GM23248 (cell line): ENCODE results near the gene ANOS1. TPM values are rescaled to one million over a fixed set of nuclear protein-coding genes. Genes with fewer than 3 reads are reported as not detected.

Source experiments
- DNase-seq: peaks from one replicate; pipeline ENCODE4 v3.0.0-alpha.2; 2015
- H2AFZ ChIP-seq: fragments of 200-600 bp; sonication (generic); 2 replicates; pipeline ENCODE4 v1.6.1; 2016; ENCODE audit warnings: antibody characterized with exemption
- H3F3A ChIP-seq: fragments of 200-600 bp; sonication (generic); 2 replicates; pipeline ENCODE4 v1.6.1; 2016; ENCODE audit warnings: mild to moderate bottlenecking, antibody characterized with exemption, mixed run types; ENCODE audit not compliant: insufficient read depth
- H3K27ac ChIP-seq: fragments of 200-600 bp; sonication (generic); 2 replicates; pipeline ENCODE4 v1.5.1; 2016; ENCODE audit warnings: mild to moderate bottlenecking
- H3K27me3 ChIP-seq: fragments of 200-600 bp; sonication (generic); replicated peaks from 2 replicates; pipeline ENCODE4 v1.6.1; 2016; ENCODE audit warnings: mild to moderate bottlenecking; ENCODE audit not compliant: insufficient read depth
- H3K36me3 ChIP-seq: fragments of 200-600 bp; sonication (generic); 2 replicates; pipeline ENCODE4 v1.6.1; 2016; ENCODE audit warnings: low read depth, mild to moderate bottlenecking
- H3K4me1 ChIP-seq: fragments of 200-600 bp; sonication (generic); 2 replicates; pipeline ENCODE4 v1.6.1; 2016; ENCODE audit warnings: mild to moderate bottlenecking; ENCODE audit not compliant: insufficient read depth
- H3K4me2 ChIP-seq: fragments of 200-600 bp; sonication (generic); one replicate; pipeline ENCODE4 v1.6.1; 2016; ENCODE audit warnings: mild to moderate bottlenecking; ENCODE audit not compliant: unreplicated experiment
- H3K4me3 ChIP-seq: fragments of 200-600 bp; sonication (generic); 2 replicates; pipeline ENCODE4 v1.5.1; 2016; ENCODE audit warnings: mild to moderate bottlenecking
- H3K79me2 ChIP-seq: fragments of 200-600 bp; sonication (generic); 2 replicates; pipeline ENCODE4 v1.6.1; 2016; ENCODE audit warnings: mild to moderate bottlenecking; ENCODE audit not compliant: insufficient read depth
- H3K9ac ChIP-seq: fragments of 200-600 bp; sonication (generic); 2 replicates; pipeline ENCODE4 v1.6.1; 2016; ENCODE audit warnings: mild to moderate bottlenecking
- H3K9me2 ChIP-seq: fragments of 200-600 bp; sonication (generic); 2 replicates; pipeline ENCODE4 v1.6.1; 2016; ENCODE audit warnings: mixed run types, mild to moderate bottlenecking, moderate library complexity; ENCODE audit not compliant: insufficient read depth
- H3K9me3 ChIP-seq: fragments of 200-600 bp; sonication (generic); one replicate; pipeline ENCODE4 v1.6.1; 2017; ENCODE audit warnings: low read depth
- H4K20me1 ChIP-seq: fragments of 200-600 bp; sonication (generic); 2 replicates; pipeline ENCODE4 v1.6.0; 2016; ENCODE audit not compliant: insufficient read depth
- EZH2 ChIP-seq: fragments of 200-600 bp; sonication (generic); IDR thresholded peaks from 2 replicates; pipeline ENCODE4 v1.6.1; 2018; ENCODE audit warnings: antibody characterized with exemption, mild to moderate bottlenecking; ENCODE audit not compliant: insufficient read depth, poor library complexity, severe bottlenecking
- EZH2phosphoT487 ChIP-seq: fragments of 200-600 bp; sonication (generic); IDR thresholded peaks from 2 replicates; pipeline ENCODE4 v1.6.1; 2018; ENCODE audit warnings: antibody characterized with exemption, moderate library complexity, mild to moderate bottlenecking, low read depth; ENCODE audit not compliant: insufficient read depth
- WGBS, 2 experiments: methylation state at CpG; one replicate each; pipeline ENCODE4 v1.1.6; 2015 to 2017; ENCODE audit warnings: low lambda C conversion rate in 2 of 2, low coverage in 1 of 2; ENCODE audit errors: missing lambda C conversion rate in 2 of 2; 5-methylcytosine and 5-hydroxymethylcytosine counted together
- in situ Hi-C: fragments of 300-500 bp; cut with MboI; formaldehyde crosslinking; loops from 2 replicates; pipeline ENCODE4 v1.15.0; 2020
- polyA plus RNA-seq: library from polyadenylated mRNA; unstranded; fragments of >200 nt; fragmentation: Nextera tagmentation; extraction: Ambion mirVana; gene quantifications from 2 replicates; pipeline ENCODE4 v1.2.1, GENCODE V29; 2016
- total RNA-seq: library from RNA; depleted of rRNA; stranded (reverse); fragments of >200 nt; shearing (Covaris generic); gene quantifications from 2 replicates; pipeline ENCODE4 v1.2.3, GENCODE V29; 2014

The ANOS1 gene
- total and polyA plus RNA-seq, 2 experiments from 2014 or later: not detected

DNA sequence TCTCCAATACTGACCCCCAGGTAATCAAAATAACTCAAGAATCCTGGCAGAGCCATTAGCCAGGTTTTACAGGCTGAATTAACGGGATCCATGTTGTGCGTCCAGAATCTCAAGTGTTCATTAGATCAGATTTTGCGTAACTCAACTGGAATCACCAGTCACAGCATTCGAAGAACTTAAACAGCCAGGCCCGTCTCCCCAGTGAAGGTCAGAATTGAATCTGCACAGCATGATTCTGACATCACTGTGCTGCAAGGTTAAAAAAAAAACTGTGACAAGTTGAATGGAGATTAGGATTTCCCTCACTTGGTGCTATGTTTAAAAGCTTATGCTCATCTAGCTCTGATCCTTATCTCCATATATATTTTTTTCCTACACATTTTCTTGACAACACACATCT lies 96.1 kb downstream of the ANOS1 start:
- no peak for DNase-seq
- Histone ChIP-seq H3K79me2 (no peaks in the 10 kb centered on the region), H3K4me2 (no peak overlapping the region), H2AFZ (no peak overlapping the region), H3F3A (no peaks in the 10 kb centered on the region), H3K9ac (no peak overlapping the region), H3K27me3 (no peaks in the 10 kb centered on the region), H3K9me3 (no peaks in the 10 kb centered on the region), H3K36me3 (no peaks in the 10 kb centered on the region), H3K9me2 (no peaks in the 10 kb centered on the region), H3K4me1 (no peaks in the 10 kb centered on the region), H4K20me1 (no peaks in the 10 kb centered on the region), H3K27ac (no peak overlapping the region), H3K4me3 (no peak overlapping the region)
- 32 to 45% methylated on average over 5 of the region's 5 CpGs for WGBS, 2 experiments
- TF ChIP-seq EZH2phosphoT487: no peak
- no peak for TF ChIP-seq EZH2
- in situ Hi-C loops: no loop called here

DNA sequence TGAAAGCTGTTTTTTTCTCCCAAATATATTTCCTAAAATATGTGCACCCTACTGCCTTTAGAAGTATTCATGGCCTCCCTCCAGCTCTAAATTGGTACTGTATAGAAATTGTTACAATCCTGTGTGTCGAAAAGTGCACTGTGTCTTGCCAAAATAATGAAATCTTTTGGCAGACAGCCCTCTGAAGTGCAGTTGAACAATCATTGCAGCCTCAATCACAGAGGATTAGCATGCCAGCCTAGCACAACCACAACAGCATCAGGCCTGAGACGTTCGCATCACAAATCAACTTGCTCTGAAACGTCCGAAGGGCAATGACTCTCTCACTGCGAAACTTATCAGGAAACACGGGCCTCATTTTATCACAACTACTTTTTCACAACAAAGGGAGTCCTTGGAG lies 99.0 kb downstream of the ANOS1 start:
- DNase-seq: no peak
- Histone ChIP-seq H3K79me2 (no peaks in the 10 kb centered on the region), H3K9ac (no peak overlapping the region), H3K4me1 (no peaks in the 10 kb centered on the region), H3K9me2 (no peaks in the 10 kb centered on the region), H4K20me1 (no peaks in the 10 kb centered on the region), H3F3A (no peaks in the 10 kb centered on the region), H3K36me3 (no peaks in the 10 kb centered on the region), H2AFZ (no peak overlapping the region), H3K27ac (no peak overlapping the region), H3K27me3 (no peaks in the 10 kb centered on the region), H3K9me3 (no peaks in the 10 kb centered on the region), H3K4me3 (no peak overlapping the region), H3K4me2 (no peak overlapping the region)
- no peak for TF ChIP-seq EZH2phosphoT487
- in situ Hi-C loops: no loop called here
- 16 to 25% methylated on average over 7 of the region's 7 CpGs for WGBS, 2 experiments

DNA sequence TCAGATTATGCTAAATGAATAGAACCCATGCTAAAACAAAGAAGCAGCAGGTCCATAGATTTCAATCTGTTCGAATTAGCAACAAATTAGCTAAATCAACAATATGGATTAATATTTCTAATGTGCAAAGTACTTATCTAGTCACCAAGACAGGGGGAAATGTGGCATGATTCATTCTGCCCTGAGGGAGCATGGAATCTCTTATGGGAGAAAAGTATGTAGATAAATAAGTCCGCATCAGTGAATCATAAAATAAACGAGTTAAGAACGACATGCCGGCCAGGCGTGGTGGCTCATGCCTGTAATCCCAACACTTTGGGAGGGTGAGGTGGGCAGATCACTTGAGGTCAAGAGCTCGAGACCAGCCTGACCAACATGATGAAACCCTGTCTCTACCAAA lies 102.1 kb downstream of the ANOS1 start:
- H3F3A ChIP-seq: no peaks in the 10 kb centered on the region
- no peaks in the 10 kb centered on the region for H3K9me3 ChIP-seq
- no peaks in the 10 kb centered on the region for H3K79me2 ChIP-seq
- no peak overlapping the region for H3K4me2 ChIP-seq
- no peak overlapping the region for H3K4me3 ChIP-seq
- no peaks in the 10 kb centered on the region for H3K4me1 ChIP-seq
- H3K27me3 ChIP-seq: no peaks in the 10 kb centered on the region
- 32 to 37% methylated on average over 4 to 7 of the region's 7 CpGs for WGBS, 2 experiments
- in situ Hi-C loops: no loop called here
- no peak overlapping the region for H3K9ac ChIP-seq
- no peak overlapping the region for H3K27ac ChIP-seq
- no peaks in the 10 kb centered on the region for H3K9me2 ChIP-seq
- no peak for DNase-seq
- H4K20me1 ChIP-seq: no peaks in the 10 kb centered on the region
- no peak overlapping the region for H2AFZ ChIP-seq
- H3K36me3 ChIP-seq: no peaks in the 10 kb centered on the region
- TF ChIP-seq EZH2 (no peak), EZH2phosphoT487 (no peak)

DNA sequence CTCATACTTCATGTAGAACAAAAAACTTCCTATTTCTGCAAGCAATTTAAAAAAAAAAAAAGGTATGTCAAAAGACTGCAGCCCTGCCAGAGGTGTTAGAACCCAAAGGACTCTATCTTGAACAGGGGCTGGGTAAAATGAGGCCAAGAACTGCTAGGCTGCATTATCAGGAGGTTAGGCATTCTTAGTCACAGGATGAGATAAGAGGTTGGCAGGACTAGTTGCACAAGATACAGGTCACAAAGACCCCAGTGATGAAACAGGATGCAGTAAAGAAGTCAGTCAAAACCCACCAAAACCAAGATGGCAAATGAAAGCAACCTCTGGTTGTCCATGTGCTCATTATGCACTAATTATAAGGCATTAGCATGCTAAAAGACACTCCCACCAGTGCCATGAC lies 104.1 kb downstream of the ANOS1 start:
- Histone ChIP-seq H3K9ac (no peak overlapping the region), H3K4me2 (no peak overlapping the region), H3K4me1 (no peaks in the 10 kb centered on the region), H3K27ac (no peak overlapping the region), H3K9me2 (no peaks in the 10 kb centered on the region), H3K4me3 (no peak overlapping the region), H3K79me2 (no peaks in the 10 kb centered on the region), H4K20me1 (no peaks in the 10 kb centered on the region), H3K27me3 (no peaks in the 10 kb centered on the region), H2AFZ (no peak overlapping the region), H3K9me3 (no peaks in the 10 kb centered on the region), H3K36me3 (no peaks in the 10 kb centered on the region), H3F3A (no peaks in the 10 kb centered on the region)
- TF ChIP-seq EZH2phosphoT487 (no peak), EZH2 (no peak)
- in situ Hi-C loops: no loop called here
- no peak for DNase-seq

DNA sequence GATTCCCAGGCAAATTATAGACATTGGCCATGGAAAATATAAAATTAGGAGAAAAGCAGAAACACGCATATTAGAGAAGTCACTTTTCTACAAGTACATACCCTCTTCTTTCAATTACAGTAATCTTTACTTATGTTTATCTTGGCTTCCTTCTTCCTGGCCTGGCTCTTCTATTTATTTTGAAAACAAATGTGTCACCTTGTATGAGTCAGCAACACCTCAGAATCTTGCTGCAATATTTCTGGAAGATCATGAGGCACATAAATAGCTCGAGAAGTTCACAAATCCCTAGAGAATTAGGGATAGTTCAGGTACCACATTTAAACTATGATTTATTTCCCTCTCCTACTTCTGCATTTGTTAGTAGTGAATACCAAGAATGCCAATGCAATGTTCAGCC lies 124.6 kb downstream of the ANOS1 start:
- H3K36me3 ChIP-seq: no peaks in the 10 kb centered on the region
- no peaks in the 10 kb centered on the region for H4K20me1 ChIP-seq
- no peaks in the 10 kb centered on the region for H3K9me2 ChIP-seq
- H3K9me3 ChIP-seq: no peaks in the 10 kb centered on the region
- no peak overlapping the region for H3K4me3 ChIP-seq
- H3K79me2 ChIP-seq: no peaks in the 10 kb centered on the region
- H3K27ac ChIP-seq: no peak overlapping the region
- DNase-seq: peak; percentile 0
- H3F3A ChIP-seq: no peaks in the 10 kb centered on the region
- no peaks in the 10 kb centered on the region for H3K4me1 ChIP-seq
- TF ChIP-seq EZH2 (no peak), EZH2phosphoT487 (no peak)
- no peaks in the 10 kb centered on the region for H3K27me3 ChIP-seq
- in situ Hi-C loops: no loop called here
- H2AFZ ChIP-seq: no peak overlapping the region
- no peak overlapping the region for H3K9ac ChIP-seq
- WGBS, 2 experiments: 30 to 32% methylated on average over 2 of the region's 2 CpGs
- H3K4me2 ChIP-seq: no peak overlapping the region
